Upper lobe of right lung (tissue), 1 donor: Measurements from ENCODE around the gene ATM. TPM values are rescaled to one million over a fixed set of nuclear protein-coding genes. Genes with fewer than 3 reads are reported as not detected.

Source experiments
- ATAC-seq: fragments of 200-7000 bp; cut with Tn5 transposase; one replicate; pipeline ENCODE4 v1.9.1; 2020; ENCODE audit warnings: mild to moderate bottlenecking, moderate library complexity
- DNase-seq: peaks from one replicate; pipeline ENCODE4 v3.0.0-alpha.2; 2020
- H3K27ac ChIP-seq: fragments of 200-600 bp; one replicate; pipeline ENCODE4 v1.8.0; 2022
- H3K27me3 ChIP-seq: fragments of 200-600 bp; one replicate; pipeline ENCODE4 v1.8.0; 2022; ENCODE audit warnings: mild to moderate bottlenecking
- H3K36me3 ChIP-seq: fragments of 200-600 bp; one replicate; pipeline ENCODE4 v1.8.0; 2022
- H3K4me1 ChIP-seq: fragments of 200-600 bp; one replicate; pipeline ENCODE4 v1.8.0; 2022
- H3K4me3 ChIP-seq: fragments of 200-600 bp; one replicate; pipeline ENCODE4 v1.8.0; 2022; ENCODE audit warnings: mild to moderate bottlenecking
- H3K9me3 ChIP-seq: fragments of 200-600 bp; one replicate; pipeline ENCODE4 v1.8.0; 2022
- CTCF ChIP-seq: fragments of 200-600 bp; IDR thresholded peaks from one replicate; pipeline ENCODE4 v1.8.0; 2022; ENCODE audit warnings: antibody characterized with exemption
- intact Hi-C: fragments of 100-400 bp; cut with DNase I; formaldehyde crosslinking; loops from one replicate; pipeline ENCODE4 v1.11.0; 2022
- total RNA-seq: library from RNA; stranded (reverse); fragmentation: NEBNext Ultra II Directional; extraction: Animal tissue kit (Norgen Biotek cat#: 25700); gene quantifications from one replicate; pipeline ENCODE4 v1.2.1, GENCODE V29; 2021
- donor health status: DM: no; HTN: yes; CAD: no; lungs with severe emphysema.

Gene ATM
- total RNA-seq, 1 donor from 2014 or later = 74.0 TPM

DNA sequence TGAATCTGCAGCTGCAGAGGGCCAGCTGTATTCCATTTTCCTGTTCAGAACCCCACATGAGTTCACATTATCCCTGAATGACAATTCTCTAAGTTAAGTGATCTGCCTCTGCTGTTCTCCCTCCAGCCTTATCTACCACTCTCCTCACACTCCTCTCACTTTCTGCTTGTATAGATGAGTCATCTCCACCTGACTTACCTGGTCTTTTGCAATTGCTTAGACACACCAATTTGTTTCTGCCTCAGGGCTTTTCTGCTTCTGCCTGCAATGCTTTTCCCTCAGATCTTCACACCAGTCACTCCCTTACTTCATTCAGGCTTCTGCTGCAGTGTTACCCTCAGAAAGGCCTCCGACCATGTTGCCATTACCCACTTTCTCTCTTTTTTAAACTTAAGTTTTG lies 118.1 kb downstream of the ATM start:
- intact Hi-C loops = no loop called here
- ATAC-seq (no peak), DNase-seq (no peak)
- no peaks in the 10 kb centered on the region for H3K9me3 ChIP-seq
- no peak overlapping the region for H3K4me3 ChIP-seq
- no peaks in the 10 kb centered on the region for H3K27me3 ChIP-seq
- no peak overlapping the region for H3K27ac ChIP-seq
- H3K36me3 ChIP-seq = peaks cover 18% of the 10 kb centered on the region
- TF ChIP-seq CTCF = no peak
- H3K4me1 ChIP-seq = no peaks in the 10 kb centered on the region

- no peaks in the 10 kb centered on the region for H3K9me3 ChIP-seq
- intact Hi-C loops = no loop called here
- H3K27me3 ChIP-seq = no peaks in the 10 kb centered on the region
- TF ChIP-seq CTCF = no peak
- ATAC-seq (no peak), DNase-seq (no peak)
- no peaks in the 10 kb centered on the region for H3K4me1 ChIP-seq
- H3K36me3 ChIP-seq = peaks cover 11% of the 10 kb centered on the region
- H3K4me3 ChIP-seq = no peak overlapping the region
- H3K27ac ChIP-seq = no peak overlapping the region
Measured at GRCh38 chr11:108341654-108342053, 118.8 kb downstream of the ATM start.

GRCh38 chr11:108343714-108344113 lies 120.8 kb downstream of the ATM start:
- Histone ChIP-seq H3K9me3 (no peaks in the 10 kb centered on the region), H3K36me3 (peaks cover 17% of the 10 kb centered on the region), H3K4me3 (no peak overlapping the region), H3K4me1 (no peaks in the 10 kb centered on the region), H3K27me3 (no peaks in the 10 kb centered on the region), H3K27ac (no peak overlapping the region)
- no peak for TF ChIP-seq CTCF
- ATAC-seq (no peak), DNase-seq (no peak)
- intact Hi-C loops = no loop called here

DNA sequence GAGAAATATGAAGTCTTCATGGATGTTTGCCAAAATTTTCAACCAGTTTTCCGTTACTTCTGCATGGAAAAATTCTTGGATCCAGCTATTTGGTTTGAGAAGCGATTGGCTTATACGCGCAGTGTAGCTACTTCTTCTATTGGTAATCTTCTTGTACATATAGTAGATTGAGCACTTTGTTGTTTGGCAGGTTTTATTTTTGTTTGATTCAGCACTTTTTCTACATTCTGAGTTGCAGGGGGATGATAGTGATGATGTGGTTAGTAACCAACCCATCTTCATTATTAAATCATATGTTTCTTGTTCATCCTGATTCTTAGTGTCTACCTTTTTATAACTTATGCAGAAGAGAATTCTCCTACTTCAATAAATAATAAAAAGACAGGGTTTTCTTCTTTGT lies 122.9 kb downstream of the ATM start:
- TF ChIP-seq CTCF = no peak
- DNase-seq (no peak), ATAC-seq (no peak)
- H3K27ac ChIP-seq = no peak overlapping the region
- H3K4me3 ChIP-seq = no peak overlapping the region
- H3K27me3 ChIP-seq = no peaks in the 10 kb centered on the region
- intact Hi-C loops = no loop called here
- peaks cover 30% of the 10 kb centered on the region for H3K36me3 ChIP-seq
- no peaks in the 10 kb centered on the region for H3K9me3 ChIP-seq
- no peaks in the 10 kb centered on the region for H3K4me1 ChIP-seq

DNA sequence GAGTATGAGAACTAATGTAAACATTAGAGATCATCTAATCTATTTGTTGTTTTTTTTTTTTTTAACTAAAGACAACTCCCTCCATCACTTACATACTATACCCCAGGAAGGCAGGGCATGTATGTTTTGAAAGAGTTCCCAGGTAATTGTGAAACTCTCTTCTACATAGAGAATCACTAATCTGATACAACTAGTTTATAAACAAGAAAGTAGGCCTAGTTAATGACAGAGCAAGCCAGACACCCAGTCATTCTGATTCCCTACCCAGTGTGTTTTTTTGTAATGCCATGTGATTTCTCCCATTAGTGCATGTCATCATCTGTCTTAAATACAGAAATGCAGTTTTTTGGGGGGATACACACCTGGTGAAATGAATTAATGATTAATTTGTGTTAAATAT lies 123.6 kb downstream of the ATM start:
- DNase-seq = no peak
- no peak for ATAC-seq
- TF ChIP-seq CTCF = no peak
- peaks cover 36% of the 10 kb centered on the region for H3K36me3 ChIP-seq
- no peaks in the 10 kb centered on the region for H3K9me3 ChIP-seq
- no peaks in the 10 kb centered on the region for H3K27me3 ChIP-seq
- no peak overlapping the region for H3K27ac ChIP-seq
- no peak overlapping the region for H3K4me3 ChIP-seq
- H3K4me1 ChIP-seq = no peaks in the 10 kb centered on the region
- intact Hi-C loops = no loop called here

GRCh38 chr11:108351468-108351867 lies 128.6 kb downstream of the ATM start:
- intact Hi-C loops = no loop called here
- no peak for DNase-seq
- TF ChIP-seq CTCF = no peak
- peak; percentile 25 for ATAC-seq
- Histone ChIP-seq H3K4me1 (no peaks in the 10 kb centered on the region), H3K36me3 (peaks cover 85% of the 10 kb centered on the region), H3K9me3 (no peaks in the 10 kb centered on the region), H3K4me3 (no peak overlapping the region), H3K27ac (no peak overlapping the region), H3K27me3 (no peaks in the 10 kb centered on the region)
